Measurements from ENCODE around the gene HDAC5. TPM values are rescaled to one million over a fixed set of nuclear protein-coding genes. Genes with fewer than 3 reads are reported as not detected.
"Not testable (repeated sequence)": the region's sequence is repeated elsewhere in the genome, so short reads cannot be mapped to it uniquely, and the experiment has no call there.

The HDAC5 gene
- polyA plus RNA-seq, 1 of the 3 experiments (the other 2 are of a cell fraction), result 19.0 TPM

GRCh38 chr17:44132275-44132821, 8.9 kb upstream of the HDAC5 start:
- no peak for TF ChIP-seq YY1 (IDR thresholded peaks at IDR 0.05; ENCODE audit: low read depth)
- no peak for TF ChIP-seq FOXM1 (IDR thresholded peaks at IDR 0.05; ENCODE audit: low read depth)
- Histone ChIP-seq H2AFZ (ENCODE audit: low read depth) (no peak overlapping the region), H3K9me2 (no peaks in the 10 kb centered on the region), H3K27ac (ENCODE audit: low read depth in 2 of 2, low read length in 1 of 2) (no peak overlapping the region), H3K9ac (no peak overlapping the region), H3K36me3 (replicated peaks in 1 of 2; ENCODE audit: control insufficient read depth in 1 of 2, insufficient read depth in 2 of 2, low read length in 1 of 2) (no peaks in the 10 kb centered on the region), H3K9me3 (no peaks in the 10 kb centered on the region), H3F3A (replicated peaks; ENCODE audit: insufficient read depth) (peaks cover 2% of the 10 kb centered on the region), H3K27me3 (ENCODE audit: insufficient read depth) (no peaks in the 10 kb centered on the region), H3K4me2 (no peak overlapping the region), H3K79me2 (ENCODE audit: insufficient read depth) (no peaks in the 10 kb centered on the region), H4K20me1 (ENCODE audit: insufficient read depth) (no peaks in the 10 kb centered on the region), H3K4me3 (ENCODE audit: low read depth in 2 of 2, low read length in 1 of 2) (no peak overlapping the region), H3K4me1 (ENCODE audit: control insufficient read depth in 1 of 2, insufficient read depth in 2 of 2, low read depth in 1 of 2, low read length in 1 of 2) (peaks cover 0 to 2% of the 10 kb centered on the region in 2 experiments; a peak in 1 of 4 replicates)
- POLR2A ChIA-PET, result no interaction called here
- no peak for DNase-seq
- CTCF ChIA-PET, result interaction anchor here (2.5 to 3.2 kb wide), 3 partner anchors 9 to 36 kb away, joined by 9 to 11 read pairs (median 10); partner anchors contain the start of gene HDAC5

GRCh38 chr17:44131372-44131771, 7.9 kb upstream of the HDAC5 start:
- H2AFZ ChIP-seq (ENCODE audit: low read depth); DNase-seq; H4K20me1 ChIP-seq (ENCODE audit: insufficient read depth); H3F3A ChIP-seq (replicated peaks; ENCODE audit: insufficient read depth); H3K4me3 ChIP-seq (ENCODE audit: low read depth in 2 of 2, low read length in 1 of 2); H3K9me2 ChIP-seq; H3K27ac ChIP-seq (ENCODE audit: low read depth in 2 of 2, low read length in 1 of 2); H3K4me2 ChIP-seq; H3K27me3 ChIP-seq (ENCODE audit: insufficient read depth); H3K9me3 ChIP-seq; H3K4me1 ChIP-seq (ENCODE audit: control insufficient read depth in 1 of 2, insufficient read depth in 2 of 2, low read depth in 1 of 2, low read length in 1 of 2); H3K79me2 ChIP-seq (ENCODE audit: insufficient read depth); H3K9ac ChIP-seq; H3K36me3 ChIP-seq (replicated peaks in 1 of 2; ENCODE audit: control insufficient read depth in 1 of 2, insufficient read depth in 2 of 2, low read length in 1 of 2); POLR2A ChIA-PET: not testable (repeated sequence)
- CTCF ChIA-PET, result interaction anchor here (3.0 to 3.2 kb wide), 2 partner anchors 8 to 37 kb away, joined by 10 to 11 read pairs; partner anchors contain the start of gene HDAC5
- WGBS (ENCODE audit: low lambda C conversion rate), result 96% methylated on average over 12 of the region's 12 CpGs

- H4K20me1 ChIP-seq (ENCODE audit: insufficient read depth), result no peaks in the 10 kb centered on the region
- no peaks in the 10 kb centered on the region for H3F3A ChIP-seq (replicated peaks; ENCODE audit: insufficient read depth)
- H3K4me2 ChIP-seq, result no peak overlapping the region
- H3K27ac ChIP-seq (ENCODE audit: low read depth in 2 of 2, low read length in 1 of 2), result no peak overlapping the region
- no peaks in the 10 kb centered on the region for H3K9me3 ChIP-seq
- no peak for TF ChIP-seq FOXM1 (IDR thresholded peaks at IDR 0.05; ENCODE audit: low read depth)
- TF ChIP-seq RFX5 (IDR thresholded peaks at IDR 0.05; ENCODE audit: low read length), result no peak
- no peak for TF ChIP-seq PBX3 (IDR thresholded peaks at IDR 0.05)
- TF ChIP-seq EZH2phosphoT487 (IDR thresholded peaks at IDR 0.05; ENCODE audit: borderline replicate concordance, low read depth), result no peak
- no peak for TF ChIP-seq USF2 (IDR thresholded peaks at IDR 0.05; ENCODE audit: borderline replicate concordance, low read depth, low read length)
- no peak for TF ChIP-seq GABPA (IDR thresholded peaks at IDR 0.05; ENCODE audit: low read depth)
- no peak for TF ChIP-seq JUND (IDR thresholded peaks at IDR 0.05)
- no peak for TF ChIP-seq FOSL2 (IDR thresholded peaks at IDR 0.05; ENCODE audit: borderline replicate concordance, low read depth)
- no peak for TF ChIP-seq YY1 (IDR thresholded peaks at IDR 0.05; ENCODE audit: low read depth)
- TF ChIP-seq, protein P1, sequence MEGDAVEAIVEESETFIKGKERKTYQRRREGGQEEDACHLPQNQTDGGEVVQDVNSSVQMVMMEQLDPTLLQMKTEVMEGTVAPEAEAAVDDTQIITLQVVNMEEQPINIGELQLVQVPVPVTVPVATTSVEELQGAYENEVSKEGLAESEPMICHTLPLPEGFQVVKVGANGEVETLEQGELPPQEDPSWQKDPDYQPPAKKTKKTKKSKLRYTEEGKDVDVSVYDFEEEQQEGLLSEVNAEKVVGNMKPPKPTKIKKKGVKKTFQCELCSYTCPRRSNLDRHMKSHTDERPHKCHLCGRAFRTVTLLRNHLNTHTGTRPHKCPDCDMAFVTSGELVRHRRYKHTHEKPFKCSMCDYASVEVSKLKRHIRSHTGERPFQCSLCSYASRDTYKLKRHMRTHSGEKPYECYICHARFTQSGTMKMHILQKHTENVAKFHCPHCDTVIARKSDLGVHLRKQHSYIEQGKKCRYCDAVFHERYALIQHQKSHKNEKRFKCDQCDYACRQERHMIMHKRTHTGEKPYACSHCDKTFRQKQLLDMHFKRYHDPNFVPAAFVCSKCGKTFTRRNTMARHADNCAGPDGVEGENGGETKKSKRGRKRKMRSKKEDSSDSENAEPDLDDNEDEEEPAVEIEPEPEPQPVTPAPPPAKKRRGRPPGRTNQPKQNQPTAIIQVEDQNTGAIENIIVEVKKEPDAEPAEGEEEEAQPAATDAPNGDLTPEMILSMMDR (IDR thresholded peaks at IDR 0.05), result no peak
- TF ChIP-seq ZBTB33 (IDR thresholded peaks at IDR 0.05; ENCODE audit: borderline replicate concordance, low read depth), result no peak
- TF ChIP-seq RAD21 (IDR thresholded peaks at IDR 0.05; ENCODE audit: low read length), result no peak
- 94% methylated on average over 4 of the region's 5 CpGs for WGBS (ENCODE audit: low lambda C conversion rate)
- DNase-seq, result no peak
- H2AFZ ChIP-seq (ENCODE audit: low read depth), result no peak overlapping the region
- ChIA-PET POLR2A (no interaction called here), CTCF (no interaction called here)
- H3K9ac ChIP-seq, result no peak overlapping the region
- no peaks in the 10 kb centered on the region for H3K27me3 ChIP-seq (ENCODE audit: insufficient read depth)
- no peaks in the 10 kb centered on the region for H3K79me2 ChIP-seq (ENCODE audit: insufficient read depth)
- H3K36me3 ChIP-seq (replicated peaks in 1 of 2; ENCODE audit: control insufficient read depth in 1 of 2, insufficient read depth in 2 of 2, low read length in 1 of 2), result no peaks in the 10 kb centered on the region
- H3K4me3 ChIP-seq (ENCODE audit: low read depth in 2 of 2, low read length in 1 of 2), result no peak overlapping the region
- H3K9me2 ChIP-seq, result no peaks in the 10 kb centered on the region
- H3K4me1 ChIP-seq (ENCODE audit: control insufficient read depth in 1 of 2, insufficient read depth in 2 of 2, low read depth in 1 of 2, low read length in 1 of 2), result no peaks in the 10 kb centered on the region
Observed at GRCh38 chr17:44130693-44131349, 7.4 kb upstream of the HDAC5 start.
